Neural crest cell (in vitro differentiated cells): ENCODE measurements around the gene NAT10. TPM values are rescaled to one million over a fixed set of nuclear protein-coding genes. Genes with fewer than 3 reads are reported as not detected.
"Not testable (repeated sequence)": the region's sequence is repeated elsewhere in the genome, so short reads cannot be mapped to it uniquely, and the experiment has no call there.

Experiments
- DNase-seq: peaks from one replicate; pipeline ENCODE4 v3.0.0; 2021; ENCODE audit warnings: low read depth, mixed read lengths, low spot score
- H3K27ac Mint-ChIP-seq: one replicate; pipeline ENCODE4 v1.8.0; 2021; ENCODE audit warnings: mild to moderate bottlenecking, mixed read lengths; ENCODE audit not compliant: unreplicated experiment
- H3K27me3 Mint-ChIP-seq: 2 replicates; pipeline ENCODE4 v1.8.0; 2021; ENCODE audit warnings: low read depth, mild to moderate bottlenecking, mixed read lengths
- H3K36me3 Mint-ChIP-seq: 2 replicates; pipeline ENCODE4 v1.8.0; 2021; ENCODE audit warnings: low read depth, mild to moderate bottlenecking, mixed read lengths
- H3K4me1 Mint-ChIP-seq: 2 replicates; pipeline ENCODE4 v1.8.0; 2021; ENCODE audit warnings: mixed read lengths
- H3K4me3 Mint-ChIP-seq: one replicate; pipeline ENCODE4 v1.8.0; 2021; ENCODE audit warnings: mild to moderate bottlenecking, mixed read lengths
- H3K9me3 Mint-ChIP-seq: 2 replicates; pipeline ENCODE4 v1.8.0; 2021; ENCODE audit warnings: mixed read lengths
- total RNA-seq: library from RNA; stranded (reverse); gene quantifications from 2 replicates; pipeline ENCODE4 v1.2.1, GENCODE V29; 2021
- TF ChIP-seq, protein P1 (sequence below): fragments of 200-600 bp; sonication (generic); conservative IDR thresholded peaks from 2 replicates; pipeline ENCODE4 v1.5.0; 2021; ENCODE audit warnings: antibody characterized with exemption, mild to moderate bottlenecking

The NAT10 gene
- total RNA-seq, 1 donor from 2014 or later, result 70.8 TPM

DNA sequence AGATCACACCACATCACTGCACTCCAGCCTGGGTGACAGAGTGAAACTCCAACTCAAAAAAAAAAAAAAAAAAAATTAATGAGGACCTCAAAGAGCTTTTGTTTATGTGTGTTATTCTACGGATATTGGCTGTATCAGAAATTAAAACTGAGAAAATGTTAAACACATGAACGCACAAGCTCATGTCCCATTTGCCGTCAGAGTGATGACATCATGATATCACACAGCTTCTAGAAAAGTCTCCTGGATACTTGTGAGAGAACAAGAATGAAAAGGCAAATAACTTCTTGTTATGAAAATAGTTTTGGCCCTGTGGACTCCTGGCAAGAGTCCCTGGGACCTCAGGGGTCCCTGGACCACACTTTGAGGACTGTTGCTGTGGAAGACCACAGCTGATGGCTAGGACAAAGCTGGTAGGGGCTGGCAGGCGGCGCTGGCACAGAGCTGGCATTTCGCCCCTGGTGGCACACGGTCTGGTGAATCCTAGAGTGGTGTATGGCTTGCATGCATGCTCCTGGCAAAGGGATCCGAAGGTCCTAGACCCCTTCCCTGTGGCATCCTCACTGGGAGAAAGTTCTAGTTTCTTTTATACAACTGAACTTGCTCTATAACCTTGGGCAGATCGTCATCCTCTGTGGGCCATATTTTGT lies 73.7 kb downstream of the NAT10 start:
- TF ChIP-seq, protein P1, sequence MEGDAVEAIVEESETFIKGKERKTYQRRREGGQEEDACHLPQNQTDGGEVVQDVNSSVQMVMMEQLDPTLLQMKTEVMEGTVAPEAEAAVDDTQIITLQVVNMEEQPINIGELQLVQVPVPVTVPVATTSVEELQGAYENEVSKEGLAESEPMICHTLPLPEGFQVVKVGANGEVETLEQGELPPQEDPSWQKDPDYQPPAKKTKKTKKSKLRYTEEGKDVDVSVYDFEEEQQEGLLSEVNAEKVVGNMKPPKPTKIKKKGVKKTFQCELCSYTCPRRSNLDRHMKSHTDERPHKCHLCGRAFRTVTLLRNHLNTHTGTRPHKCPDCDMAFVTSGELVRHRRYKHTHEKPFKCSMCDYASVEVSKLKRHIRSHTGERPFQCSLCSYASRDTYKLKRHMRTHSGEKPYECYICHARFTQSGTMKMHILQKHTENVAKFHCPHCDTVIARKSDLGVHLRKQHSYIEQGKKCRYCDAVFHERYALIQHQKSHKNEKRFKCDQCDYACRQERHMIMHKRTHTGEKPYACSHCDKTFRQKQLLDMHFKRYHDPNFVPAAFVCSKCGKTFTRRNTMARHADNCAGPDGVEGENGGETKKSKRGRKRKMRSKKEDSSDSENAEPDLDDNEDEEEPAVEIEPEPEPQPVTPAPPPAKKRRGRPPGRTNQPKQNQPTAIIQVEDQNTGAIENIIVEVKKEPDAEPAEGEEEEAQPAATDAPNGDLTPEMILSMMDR, result no peak
- no peaks in the 10 kb centered on the region for H3K27me3 Mint-ChIP-seq
- no peak overlapping the region for H3K4me3 Mint-ChIP-seq
- H3K4me1 Mint-ChIP-seq, result peaks cover 19% of the 10 kb centered on the region
- no peak for DNase-seq
- H3K27ac Mint-ChIP-seq, result no peak overlapping the region
- no peaks in the 10 kb centered on the region for H3K36me3 Mint-ChIP-seq
- no peaks in the 10 kb centered on the region for H3K9me3 Mint-ChIP-seq

DNA sequence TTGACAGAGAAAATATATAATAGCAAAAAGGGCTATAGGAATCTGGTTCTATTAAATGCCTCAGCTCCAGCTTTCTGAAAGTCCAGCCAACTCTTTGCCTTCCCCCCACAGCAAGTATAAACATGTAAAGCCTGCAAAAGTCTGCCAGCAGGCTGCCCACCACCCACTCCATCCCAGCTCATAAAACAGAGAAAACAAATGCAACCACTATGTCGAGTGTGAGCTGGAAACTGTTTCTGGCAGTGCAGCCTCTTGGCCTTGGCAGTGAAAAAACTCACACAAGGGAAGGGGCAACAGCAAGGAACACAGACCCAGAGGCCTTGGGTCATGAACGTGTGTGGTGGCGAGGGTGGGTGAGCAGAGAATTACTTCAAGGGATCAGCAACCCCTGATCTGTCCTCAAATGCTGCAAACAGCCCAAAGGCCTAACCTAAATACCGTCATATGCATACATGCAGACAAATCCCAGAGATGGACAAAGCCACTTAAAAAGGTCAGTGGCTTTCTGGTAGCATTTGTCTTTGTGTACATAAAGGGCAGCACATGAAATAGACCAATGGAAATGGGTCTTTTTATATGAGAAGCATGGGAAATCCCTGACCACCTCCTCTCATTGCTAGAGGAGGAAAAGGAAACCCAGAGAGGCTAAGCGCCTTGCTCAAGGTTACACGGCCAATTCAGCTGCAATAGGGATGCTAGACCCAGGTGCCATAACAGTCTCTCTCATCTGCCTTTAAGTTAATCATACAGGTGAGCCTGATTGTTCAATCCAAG lies 74.8 kb downstream of the NAT10 start:
- H3K9me3 Mint-ChIP-seq, result no peaks in the 10 kb centered on the region
- no peak for DNase-seq
- no peak overlapping the region for H3K4me3 Mint-ChIP-seq
- H3K4me1 Mint-ChIP-seq, result peaks cover 23% of the 10 kb centered on the region
- no peaks in the 10 kb centered on the region for H3K36me3 Mint-ChIP-seq
- H3K27me3 Mint-ChIP-seq, result no peaks in the 10 kb centered on the region
- TF ChIP-seq, protein P1, result no peak
- no peak overlapping the region for H3K27ac Mint-ChIP-seq

DNA sequence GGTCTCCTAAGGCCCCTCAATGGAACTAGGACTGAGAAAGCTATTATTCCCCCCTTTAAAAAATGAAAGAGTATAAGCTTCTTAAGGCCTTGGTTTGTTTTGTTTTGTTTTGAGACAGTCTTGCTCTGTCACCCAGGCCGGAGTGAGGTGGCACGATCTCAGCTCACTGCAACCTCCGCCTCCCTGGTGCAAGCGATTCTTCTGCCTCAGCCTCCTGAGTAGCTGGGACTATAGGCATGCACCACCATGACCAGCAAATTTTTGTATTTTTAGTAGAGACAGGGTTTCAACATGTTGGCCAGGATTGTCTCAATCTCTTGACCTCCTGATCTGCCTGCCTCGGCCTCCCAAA lies 75.4 kb downstream of the NAT10 start:
- not testable (repeated sequence) for DNase-seq, H3K9me3 Mint-ChIP-seq, H3K4me3 Mint-ChIP-seq, H3K27ac Mint-ChIP-seq, H3K36me3 Mint-ChIP-seq, H3K27me3 Mint-ChIP-seq
- peaks cover 29% of the 10 kb centered on the region for H3K4me1 Mint-ChIP-seq

DNA sequence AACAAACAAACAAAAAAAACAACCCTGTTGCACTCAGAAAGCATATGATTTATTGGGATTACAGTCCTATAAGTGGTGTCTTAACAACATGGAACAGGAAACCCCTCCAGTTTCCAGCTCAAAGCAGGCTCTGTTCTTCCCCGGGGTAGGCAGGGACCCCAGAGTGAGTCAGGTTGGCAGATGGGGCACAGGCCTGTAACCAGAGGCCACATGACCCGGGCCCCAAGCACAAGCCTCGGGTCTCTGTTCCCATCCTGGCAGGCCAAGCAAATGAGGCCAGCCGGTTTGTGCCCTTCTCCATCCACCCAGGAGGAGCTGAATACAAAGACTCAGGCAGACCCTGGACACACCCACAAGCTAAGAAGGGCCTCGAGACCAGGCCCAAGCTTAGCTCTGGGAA lies 75.8 kb downstream of the NAT10 start:
- no peaks in the 10 kb centered on the region for H3K36me3 Mint-ChIP-seq
- no peak for DNase-seq
- no peak overlapping the region for H3K27ac Mint-ChIP-seq
- H3K9me3 Mint-ChIP-seq, result no peaks in the 10 kb centered on the region
- H3K4me3 Mint-ChIP-seq, result no peak overlapping the region
- H3K27me3 Mint-ChIP-seq, result no peaks in the 10 kb centered on the region
- TF ChIP-seq, protein P1, result no peak
- H3K4me1 Mint-ChIP-seq, result peaks cover 31% of the 10 kb centered on the region

DNA sequence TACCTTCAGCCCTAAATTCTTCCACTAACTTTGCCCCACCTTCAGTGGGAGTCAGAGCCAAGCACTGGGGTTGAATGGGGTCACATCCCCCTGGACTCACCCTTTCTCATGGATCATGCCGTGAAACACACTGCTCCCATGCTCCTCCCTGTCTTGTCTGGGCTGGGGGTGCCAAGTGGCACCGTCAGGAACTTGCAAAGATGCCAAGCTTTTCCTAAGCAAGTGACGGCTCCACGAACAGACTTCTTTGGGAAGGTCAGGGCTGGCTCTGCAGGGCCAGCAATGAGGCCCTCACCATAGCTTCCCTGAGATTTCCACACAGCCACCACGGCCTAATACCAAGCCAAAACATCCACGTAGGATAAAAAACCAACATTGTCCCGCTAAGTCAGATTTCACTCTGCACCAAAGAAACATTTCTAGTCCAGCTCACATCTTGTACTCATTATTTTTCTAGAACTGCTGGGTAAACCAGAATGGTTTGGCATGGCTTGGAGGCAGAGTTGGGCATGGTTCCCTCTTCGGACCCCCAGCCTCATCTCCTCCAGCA lies 76.5 kb downstream of the NAT10 start:
- no peak overlapping the region for H3K4me3 Mint-ChIP-seq
- no peaks in the 10 kb centered on the region for H3K36me3 Mint-ChIP-seq
- TF ChIP-seq, protein P1, result no peak
- no peak for DNase-seq
- H3K27ac Mint-ChIP-seq, result no peak overlapping the region
- H3K27me3 Mint-ChIP-seq, result no peaks in the 10 kb centered on the region
- H3K4me1 Mint-ChIP-seq, result peaks cover 32% of the 10 kb centered on the region
- no peaks in the 10 kb centered on the region for H3K9me3 Mint-ChIP-seq

DNA sequence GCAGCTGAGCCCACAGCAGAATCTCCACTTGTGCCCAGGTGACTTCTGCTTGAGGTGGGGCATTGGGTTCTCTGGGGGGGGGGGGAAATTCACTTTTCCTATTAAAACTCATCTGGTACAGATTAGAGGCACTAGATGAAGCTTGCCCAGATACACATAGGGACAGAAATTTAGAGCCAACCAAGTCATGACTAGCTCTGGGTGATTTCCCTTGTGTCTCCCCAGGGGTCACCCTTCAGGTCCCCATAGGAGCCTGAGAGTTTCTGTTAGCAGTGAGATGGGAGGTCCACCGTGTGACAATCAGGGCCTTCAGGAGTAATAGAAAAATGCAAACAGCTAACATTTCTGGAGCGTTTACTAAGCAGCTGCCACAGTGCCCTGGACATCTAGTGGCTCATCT lies 77.0 kb downstream of the NAT10 start:
- no peaks in the 10 kb centered on the region for H3K9me3 Mint-ChIP-seq
- no peak overlapping the region for H3K4me3 Mint-ChIP-seq
- H3K36me3 Mint-ChIP-seq, result no peaks in the 10 kb centered on the region
- H3K27ac Mint-ChIP-seq, result no peak overlapping the region
- DNase-seq, result no peak
- H3K4me1 Mint-ChIP-seq, result peaks cover 36% of the 10 kb centered on the region
- H3K27me3 Mint-ChIP-seq, result no peaks in the 10 kb centered on the region
- TF ChIP-seq, protein P1, result no peak
